ENCODE measurements around the gene GRIK4.

The GRIK4 gene

GRCh38 chr11:120712881-120713280 lies 201.3 kb downstream of the GRIK4 start:
- DNase-seq: no peak

- no peak for DNase-seq
Observed at GRCh38 chr11:120713296-120713695, 201.7 kb downstream of the GRIK4 start.

DNA sequence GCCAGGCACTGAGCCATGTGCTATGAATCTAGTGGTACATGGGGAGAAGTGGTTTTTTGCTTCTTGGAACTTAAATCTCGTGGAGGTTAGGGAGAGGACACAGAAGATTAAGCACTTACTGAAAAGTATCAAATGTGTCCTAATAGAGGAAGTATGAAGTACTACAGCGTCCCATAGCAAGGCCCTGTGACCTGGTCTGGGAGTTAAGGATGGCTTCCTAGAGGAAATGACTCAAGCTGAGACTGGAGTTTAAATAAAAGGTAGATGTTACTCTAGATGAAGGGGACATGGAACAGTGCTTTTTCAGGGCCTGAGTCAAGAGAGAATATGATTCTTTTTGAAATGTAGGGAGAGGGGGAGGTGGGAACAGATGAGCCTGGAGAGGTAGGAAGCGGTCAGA lies 202.9 kb downstream of the GRIK4 start:
- no peak for DNase-seq

DNA sequence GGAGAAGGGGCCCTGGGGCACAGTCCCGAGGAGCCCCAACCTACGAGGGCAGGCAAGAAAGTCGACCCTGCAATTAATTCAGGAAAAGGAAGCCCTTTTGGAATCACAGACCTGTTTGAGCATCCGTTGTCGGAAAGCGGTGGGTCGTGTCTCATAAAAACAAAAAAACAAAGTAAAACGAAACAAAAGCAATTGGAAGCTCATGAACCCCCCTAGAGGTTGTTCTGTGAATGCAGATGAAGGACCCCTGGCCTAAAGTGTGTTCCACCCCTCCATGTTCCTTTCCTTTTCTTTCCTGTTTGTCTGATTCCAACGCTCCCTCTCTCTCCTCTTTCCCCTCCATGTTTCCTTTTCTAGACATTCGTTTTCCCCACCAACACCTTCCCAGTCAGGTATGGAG lies 203.7 kb downstream of the GRIK4 start:
- no peak for DNase-seq

DNA sequence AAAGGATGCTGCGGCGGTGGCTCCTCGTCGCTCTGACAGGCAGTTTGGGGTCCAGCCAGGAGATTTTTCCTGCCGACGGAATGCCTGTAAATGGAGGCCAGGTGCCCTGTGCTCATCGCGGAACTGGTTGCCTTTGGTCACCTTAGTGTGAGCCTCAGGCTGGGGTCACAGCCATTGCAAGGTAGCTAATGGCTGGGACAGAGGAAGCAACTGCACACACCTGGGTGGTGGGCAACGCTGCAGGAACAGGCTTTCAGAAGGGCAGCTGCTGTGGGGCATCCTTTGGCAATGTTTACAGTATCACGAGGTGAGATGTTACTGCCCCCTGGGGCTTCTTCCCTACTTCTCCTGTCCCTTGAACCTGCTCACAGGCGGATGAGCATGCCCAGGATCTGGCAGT lies 205.5 kb downstream of the GRIK4 start:
- DNase-seq: no peak

DNA sequence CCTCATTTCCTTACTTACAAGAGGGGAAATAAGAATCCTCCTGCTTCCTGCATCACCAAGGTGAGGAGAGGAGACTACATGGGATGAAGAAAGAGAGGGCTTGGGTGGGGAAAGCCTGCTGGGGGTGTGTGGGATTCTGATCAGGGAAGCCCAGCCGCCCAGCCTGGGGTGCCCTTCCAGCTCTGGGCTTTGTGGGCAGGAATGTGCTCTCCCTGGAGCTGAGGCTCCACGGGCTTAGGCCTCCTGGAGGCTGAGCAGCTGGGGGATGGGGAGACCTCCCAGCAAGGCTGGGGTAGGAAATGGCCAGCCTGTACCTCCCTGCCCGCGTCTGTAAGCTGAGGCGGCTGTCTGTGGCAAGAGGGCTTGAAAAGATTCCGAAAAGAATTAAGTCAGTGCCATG lies 206.1 kb downstream of the GRIK4 start:
- DNase-seq: no peak

DNA sequence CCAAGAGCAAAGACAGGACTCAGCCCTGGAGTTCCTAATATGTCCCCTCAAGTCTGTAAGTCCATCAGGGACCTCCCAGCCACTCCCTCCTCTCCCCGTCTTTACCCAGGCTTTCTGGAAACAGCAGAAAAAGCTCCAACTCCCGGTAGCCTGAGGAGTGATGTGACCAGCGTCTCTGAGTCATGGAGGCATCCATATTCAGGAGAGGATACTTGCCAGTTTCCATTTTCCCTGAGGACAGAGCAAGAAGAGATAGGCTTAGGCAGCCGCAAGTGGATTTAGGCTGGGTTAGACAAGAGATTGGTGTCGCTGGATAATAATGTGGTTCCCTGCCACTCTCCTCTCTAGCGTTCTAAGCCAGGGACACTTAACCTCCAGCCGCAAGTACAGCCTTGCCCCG lies 206.6 kb downstream of the GRIK4 start:
- DNase-seq: no peak

DNA sequence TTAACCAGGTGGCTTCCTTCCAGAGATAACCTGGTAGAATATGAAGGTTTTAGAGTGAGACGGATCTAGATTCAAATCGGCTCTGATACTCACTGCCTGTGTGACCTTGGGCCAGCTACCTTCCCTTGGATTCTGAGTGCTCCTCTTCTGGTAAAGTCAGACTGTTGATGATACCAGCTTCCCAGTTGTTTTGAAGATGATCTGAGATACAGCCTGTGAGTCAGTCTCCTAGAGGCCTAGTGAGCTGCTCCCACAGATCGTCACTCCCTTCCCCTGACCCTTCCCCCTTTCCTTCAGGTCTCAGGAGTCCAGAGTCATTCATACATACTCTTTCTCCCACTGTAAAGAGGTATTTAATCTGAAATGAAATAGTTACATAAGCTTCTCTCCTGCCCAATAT lies 207.8 kb downstream of the GRIK4 start:
- DNase-seq: no peak

GRCh38 chr11:120720760-120721159 lies 209.2 kb downstream of the GRIK4 start:
- no peak for DNase-seq

DNA sequence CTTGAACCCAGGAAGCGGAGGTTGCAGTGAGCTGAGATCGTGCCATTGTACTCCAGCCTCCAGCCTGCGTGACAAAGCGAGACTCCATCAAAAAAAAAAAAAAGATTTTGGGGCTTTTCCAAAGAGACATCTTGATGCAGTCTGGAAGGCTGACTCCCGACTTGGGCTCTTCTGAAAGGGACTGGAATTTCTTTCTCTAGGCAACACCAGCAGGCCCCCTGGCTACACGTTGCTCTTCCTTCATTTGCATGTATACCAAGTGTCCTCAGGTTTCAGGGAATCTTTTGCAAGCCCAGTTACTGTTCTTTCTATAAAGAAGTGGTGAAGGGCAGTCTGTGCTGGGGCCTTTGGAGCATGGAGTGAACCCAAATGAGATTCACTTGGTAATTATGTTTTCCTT lies 211.0 kb downstream of the GRIK4 start:
- DNase-seq: no peak

DNA sequence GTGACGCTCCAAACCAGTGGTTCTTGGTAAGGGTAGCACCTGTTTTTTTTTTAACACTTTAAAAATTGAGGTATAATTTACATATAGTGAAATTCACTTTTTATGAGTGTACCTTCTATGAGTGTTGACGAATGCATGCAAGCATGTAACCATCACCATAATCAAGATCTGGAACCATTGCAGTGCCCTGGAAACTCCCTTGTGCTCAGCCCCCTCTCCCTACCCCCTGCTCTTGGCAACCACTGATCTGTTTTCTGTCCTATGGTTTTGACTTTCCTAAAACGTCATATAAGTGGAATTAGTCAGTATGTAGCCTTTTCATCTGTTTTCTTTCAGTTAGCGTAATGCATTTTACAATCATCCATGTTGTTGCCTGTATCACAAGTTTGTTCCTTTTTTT lies 212.2 kb downstream of the GRIK4 start:
- no peak for DNase-seq

DNA sequence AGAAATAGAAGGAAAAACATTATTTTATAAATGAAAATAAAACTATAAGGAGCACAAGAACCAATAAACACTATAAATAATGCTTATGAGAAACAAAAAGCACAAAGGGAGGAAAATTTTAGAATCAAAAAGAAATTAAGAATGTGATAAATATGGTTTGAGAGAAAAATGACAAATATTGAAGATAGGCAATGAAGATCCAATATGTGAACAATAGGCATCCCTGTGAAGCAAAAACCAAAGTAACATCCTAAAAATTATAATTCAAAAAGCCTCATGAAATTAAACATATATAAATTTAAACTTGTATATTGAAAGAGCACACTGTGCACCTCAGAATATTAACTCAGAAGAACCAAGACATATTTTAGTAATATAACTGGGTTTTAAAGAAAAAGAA lies 216.2 kb downstream of the GRIK4 start:
- no peak for DNase-seq

GRCh38 chr11:120735035-120735434 lies 223.5 kb downstream of the GRIK4 start:
- no peak for DNase-seq

- no peak for DNase-seq
Observed at GRCh38 chr11:120738516-120739046, 227.0 kb downstream of the GRIK4 start.

DNA sequence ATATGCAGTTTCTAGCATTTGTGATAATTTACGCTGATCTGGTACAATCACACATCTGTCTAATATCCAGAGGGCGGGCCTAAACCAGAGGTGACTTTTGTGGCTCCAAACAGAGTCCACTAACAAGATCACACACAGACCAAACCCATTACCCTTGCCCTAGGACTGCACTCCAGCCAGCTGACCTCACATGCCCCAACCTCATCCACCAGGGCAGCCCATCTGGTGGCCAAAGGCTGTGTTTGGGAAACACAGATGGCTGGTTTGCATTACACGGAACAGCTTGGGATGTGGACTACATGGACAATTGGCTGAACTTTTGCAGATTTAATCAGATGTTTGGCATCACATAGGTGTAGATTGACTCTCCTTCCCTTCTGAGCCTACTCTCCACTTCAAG lies 228.2 kb downstream of the GRIK4 start:
- no peak for DNase-seq

DNA sequence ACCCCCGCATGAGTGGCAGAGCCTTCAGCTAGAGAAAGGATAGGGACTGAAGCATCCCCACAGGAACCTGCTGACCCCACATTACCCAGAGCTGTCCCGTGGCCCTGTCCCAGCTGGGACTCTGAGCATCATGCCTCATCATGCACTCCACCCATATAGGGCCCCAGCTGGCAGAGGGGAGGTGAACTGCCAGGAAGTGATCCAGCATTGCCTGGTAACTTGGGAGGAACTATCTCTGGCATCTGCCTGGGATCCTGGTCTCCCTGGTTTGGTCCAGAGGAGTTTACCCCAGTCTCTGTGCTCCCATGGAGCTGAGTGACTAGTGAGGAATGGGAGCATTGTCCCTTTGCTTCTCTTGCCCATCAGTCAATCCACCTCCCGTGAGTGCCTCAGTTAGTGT lies 228.8 kb downstream of the GRIK4 start:
- no peak for DNase-seq

- DNase-seq: no peak
Observed at GRCh38 chr11:120744016-120744994, 232.8 kb downstream of the GRIK4 start.

DNA sequence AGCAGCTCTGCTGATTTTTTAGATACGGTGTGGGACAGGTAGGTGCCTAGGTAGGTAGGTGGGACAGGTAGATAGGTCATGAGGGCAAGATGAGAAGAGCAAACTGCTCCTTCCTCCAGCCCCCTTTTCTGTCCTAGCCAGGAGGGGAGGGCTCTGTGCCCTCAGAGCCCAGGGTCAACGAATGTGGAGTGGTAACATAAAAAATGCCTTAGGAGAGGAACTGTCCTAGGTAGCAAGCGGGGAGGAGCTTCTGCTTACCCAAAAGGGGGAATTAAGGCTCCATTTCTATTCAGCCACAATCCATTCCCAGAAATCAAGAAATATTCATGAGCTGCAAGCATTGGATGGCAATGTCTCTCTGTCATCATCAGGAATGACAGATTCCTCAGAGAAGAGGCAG lies 234.8 kb downstream of the GRIK4 start:
- DNase-seq: no peak

DNA sequence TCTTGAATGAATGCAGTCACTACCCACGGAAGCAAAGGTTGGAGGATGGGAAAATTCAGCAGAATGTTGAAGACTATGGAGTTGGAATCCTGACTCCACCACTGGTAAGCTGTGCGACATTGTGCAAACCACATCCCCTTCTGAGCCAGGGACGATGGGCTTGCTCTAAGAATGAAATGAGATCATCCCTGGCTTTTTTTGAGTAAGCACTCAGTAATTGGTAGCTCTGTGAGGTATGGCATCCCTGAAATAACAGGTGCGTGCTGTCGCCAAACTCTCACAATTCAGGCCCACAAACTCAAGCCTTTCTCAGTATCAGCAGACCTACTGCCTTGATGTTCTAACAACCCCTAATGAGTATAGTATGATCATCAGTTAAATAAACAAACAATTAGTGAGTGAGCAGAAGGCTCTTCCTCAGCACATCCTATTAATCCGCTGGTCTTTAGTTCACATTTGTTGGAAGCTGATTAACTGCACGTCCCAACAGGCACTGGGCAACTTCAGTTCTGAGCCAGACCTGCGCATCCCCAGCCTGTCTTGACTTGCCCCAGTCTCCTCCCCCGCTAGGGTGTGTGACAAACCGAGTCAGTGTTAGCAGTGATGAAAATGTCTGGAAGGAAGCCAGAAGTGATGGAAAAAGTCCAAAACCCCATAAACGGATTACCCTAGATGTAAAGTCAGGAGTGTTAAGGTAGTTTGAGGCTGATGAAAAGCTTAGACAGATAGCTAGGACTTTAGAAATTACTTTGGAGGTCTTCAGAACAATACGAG lies 235.5 kb downstream of the GRIK4 start:
- no peak for DNase-seq

- DNase-seq: no peak
Observed at GRCh38 chr11:120747850-120748814, 236.6 kb downstream of the GRIK4 start.

DNA sequence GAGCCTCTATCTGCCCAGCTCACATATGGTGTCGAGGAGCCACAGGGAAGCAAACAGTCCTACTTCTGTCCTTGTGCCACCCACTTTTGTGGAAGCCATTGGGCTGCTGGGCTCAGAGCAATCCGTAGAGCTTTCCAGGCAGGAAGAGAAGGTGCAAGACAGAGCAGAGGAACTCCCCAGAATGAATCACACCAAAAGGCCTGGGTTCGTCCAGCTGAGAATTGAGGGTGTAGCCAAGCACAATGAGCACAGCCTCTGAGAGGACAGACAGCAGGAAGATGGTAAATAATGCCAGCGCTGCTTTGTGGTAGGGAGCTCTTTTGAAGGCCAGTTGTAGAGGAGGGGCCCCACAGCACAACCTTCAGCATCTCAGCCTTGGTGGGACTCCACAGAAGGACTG lies 237.8 kb downstream of the GRIK4 start:
- no peak for DNase-seq

All from activated CD4-positive, alpha-beta T cell treated with anti-CD3 and anti-CD28 coated beads, Interleukin-2, amount 50 U/mL, for 1 hour (primary cell).